Adrenal gland (tissue), 12 donors: ENCODE data around the gene LSAMP. TPM values are rescaled to one million over a fixed set of nuclear protein-coding genes. Genes with fewer than 3 reads are reported as not detected.

Experiments used
- DNase-seq, 7 donors: peaks; one replicate each; pipeline ENCODE4 v3.0.0-alpha.2; 2019 to 2020
- H3K27ac ChIP-seq, 5 donors: fragments of 200-600 bp; sonication (generic) in 4 of 5; 1 replicate in 3 of 5; 2 replicates in 2 of 5; pipeline versions ENCODE4 v1.5.1 to v1.8.0; 2016 to 2020; ENCODE audit warnings: mild to moderate bottlenecking in 1 of 5
- H3K27me3 ChIP-seq: fragments of 200-600 bp; 2 replicates; pipeline ENCODE4 v1.8.0; 2021
- H3K36me3 ChIP-seq, 2 donors: fragments of 200-600 bp; replicated peaks in 1 of 2; 1 replicate in 1 of 2; 2 replicates in 1 of 2; pipeline versions ENCODE4 v1.5.1 to v1.8.0; 2018 to 2022
- H3K4me1 ChIP-seq, 2 donors: fragments of 200-600 bp; replicated peaks in 1 of 2; 1 replicate in 1 of 2; 2 replicates in 1 of 2; pipeline versions ENCODE4 v1.5.1 to v1.8.0; 2018 to 2021
- H3K4me3 ChIP-seq, 4 donors: fragments of 200-600 bp; sonication (generic) in 3 of 4; one replicate each; pipeline ENCODE4 v1.5.1; 2016 to 2018
- H3K9me3 ChIP-seq, 3 donors: fragments of 200-600 bp; sonication (generic) in 1 of 3; replicated peaks in 1 of 3; 1 replicate in 2 of 3; 2 replicates in 1 of 3; pipeline versions ENCODE4 v1.5.1 to v1.8.0; 2016 to 2021
- POLR2A ChIP-seq, 2 donors: fragments of 450-650 bp; IDR thresholded peaks; one replicate each; pipeline ENCODE4 v1.6.1; 2017; ENCODE audit warnings: antibody characterized with exemption in 2 of 2, mild to moderate bottlenecking in 2 of 2, moderate library complexity in 1 of 2
- WGBS, 4 donors: extraction: QIAGEN DNeasy Blood & Tissue Kit in 2 of 4; methylation state at CpG; one replicate each; pipeline versions ENCODE4 v1.1.5 to v1.1.7; 2013 to 2017; 5-methylcytosine and 5-hydroxymethylcytosine counted together
- intact Hi-C, 2 donors: fragments of 100-400 bp; cut with DNase I; formaldehyde crosslinking; loops; one replicate each; pipeline versions ENCODE4 v1.14.1 to v1.15.0; 2022 to 2023
- polyA plus RNA-seq, 3 donors: library from polyadenylated mRNA; stranded (reverse); fragments of 200-250 nt in 2 of 3; fragments of 350-450 nt in 1 of 3; fragmentation: Illumina TruSeq in 1 of 3; extraction: RNeasy Lipid Tissue Mini Kit (QIAGEN cat#74804) in 1 of 3; gene quantifications; one replicate each; pipeline ENCODE4 v1.2.3, GENCODE V29; 2013 to 2014
- total RNA-seq, 9 donors: library from RNA; depleted of rRNA in 4 of 9; stranded (reverse); fragments of >200 nt in 4 of 9; fragments of 120-200 nt in 1 of 9; fragmentation: NEBNext Ultra II Directional in 1 of 9; extraction: Animal tissue kit (Norgen Biotek cat#: 25700) in 1 of 9; gene quantifications; one replicate each; pipeline versions ENCODE4 v1.1.0 to v1.2.4, GENCODE V29; 2013 to 2023
- TF ChIP-seq, protein P1 (sequence below), 6 experiments: fragments of 450-650 bp in 4 of 6; fragments of 200-600 bp in 2 of 6; sonication (generic) in 1 of 6; IDR thresholded peaks; 1 replicate in 5 of 6; 2 replicates in 1 of 6; pipeline versions ENCODE4 v1.5.1 to v1.8.0; 2016 to 2021; ENCODE audit warnings: antibody characterized with exemption in 6 of 6, mild to moderate bottlenecking in 2 of 6, moderate library complexity in 1 of 6
- donor health status: healthy with polysubstance abuse.
- donor health status: Bipolar disorder and iron deficiency.
- donor health status: DM: yes; HTN: yes; CAD: no.
- donor health status: DM: no; HTN: no; CAD: no.
- donor health status: DM: no; HTN: no; CAD: no.
- donor health status: DM: yes; HTN: yes; CAD: no.

Gene LSAMP
- total and polyA plus RNA-seq, 12 donors, result 5.8 to 53.5 (median 24.3) TPM

DNA sequence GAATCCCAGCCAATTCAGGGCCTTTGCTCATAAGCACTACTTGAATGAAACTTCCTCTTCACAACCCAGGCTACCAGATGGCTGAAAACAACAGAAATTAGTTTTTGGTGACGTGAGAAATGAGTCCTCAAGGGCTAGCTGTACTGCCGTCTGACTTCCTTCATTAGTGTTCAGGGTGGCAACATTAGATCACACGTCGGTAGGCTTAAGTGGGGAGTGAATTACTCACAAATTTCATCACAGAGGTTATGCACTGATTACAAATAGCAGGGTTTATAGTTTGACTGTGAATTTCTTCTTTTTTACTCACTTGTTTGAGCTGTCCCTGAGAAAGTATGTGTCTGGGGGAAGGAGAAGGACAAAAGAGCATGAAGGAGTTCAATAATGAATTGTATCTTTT lies 424.8 kb downstream of the LSAMP start:
- Histone ChIP-seq H3K36me3 (no peaks in the 10 kb centered on the region), H3K4me3 (no peak overlapping the region), H3K27me3 (no peaks in the 10 kb centered on the region), H3K9me3 (no peaks in the 10 kb centered on the region), H3K4me1 (no peaks in the 10 kb centered on the region), H3K27ac (no peak overlapping the region)
- intact Hi-C loops, result no loop called here
- no peak for DNase-seq
- WGBS, 4 donors, result 66 to 78% (median 69%) methylated on average over 4 of the region's 4 CpGs
- TF ChIP-seq POLR2A (IDR thresholded peaks at IDR 0.05), result no peak
- TF ChIP-seq, protein P1, sequence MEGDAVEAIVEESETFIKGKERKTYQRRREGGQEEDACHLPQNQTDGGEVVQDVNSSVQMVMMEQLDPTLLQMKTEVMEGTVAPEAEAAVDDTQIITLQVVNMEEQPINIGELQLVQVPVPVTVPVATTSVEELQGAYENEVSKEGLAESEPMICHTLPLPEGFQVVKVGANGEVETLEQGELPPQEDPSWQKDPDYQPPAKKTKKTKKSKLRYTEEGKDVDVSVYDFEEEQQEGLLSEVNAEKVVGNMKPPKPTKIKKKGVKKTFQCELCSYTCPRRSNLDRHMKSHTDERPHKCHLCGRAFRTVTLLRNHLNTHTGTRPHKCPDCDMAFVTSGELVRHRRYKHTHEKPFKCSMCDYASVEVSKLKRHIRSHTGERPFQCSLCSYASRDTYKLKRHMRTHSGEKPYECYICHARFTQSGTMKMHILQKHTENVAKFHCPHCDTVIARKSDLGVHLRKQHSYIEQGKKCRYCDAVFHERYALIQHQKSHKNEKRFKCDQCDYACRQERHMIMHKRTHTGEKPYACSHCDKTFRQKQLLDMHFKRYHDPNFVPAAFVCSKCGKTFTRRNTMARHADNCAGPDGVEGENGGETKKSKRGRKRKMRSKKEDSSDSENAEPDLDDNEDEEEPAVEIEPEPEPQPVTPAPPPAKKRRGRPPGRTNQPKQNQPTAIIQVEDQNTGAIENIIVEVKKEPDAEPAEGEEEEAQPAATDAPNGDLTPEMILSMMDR (IDR thresholded peaks at IDR 0.05), result no peak

DNA sequence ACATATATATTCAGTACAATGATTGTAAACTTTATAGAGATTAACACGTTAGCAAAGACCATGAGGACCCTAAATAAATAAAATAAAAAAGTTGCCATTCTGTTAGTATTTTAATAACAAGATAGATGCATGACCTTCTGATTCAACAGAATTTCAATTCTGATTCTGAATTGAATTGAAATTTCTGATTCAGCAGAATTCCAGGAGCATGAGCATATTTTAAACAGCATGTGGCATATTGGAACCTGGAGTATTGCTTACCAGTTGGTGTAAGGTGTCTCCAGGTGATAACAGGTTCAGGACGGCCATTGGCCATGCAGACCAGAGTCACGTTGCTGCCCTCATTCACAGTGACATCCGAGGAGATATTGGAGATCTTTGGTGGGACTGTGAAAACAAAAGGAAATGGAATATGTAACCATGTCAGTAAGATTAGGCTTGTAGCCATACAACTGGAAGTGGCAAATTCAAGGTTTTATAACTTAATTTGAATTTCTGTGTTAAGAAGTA lies 426.0 kb downstream of the LSAMP start:
- Histone ChIP-seq H3K36me3 (no peaks in the 10 kb centered on the region), H3K27me3 (no peaks in the 10 kb centered on the region), H3K4me1 (no peaks in the 10 kb centered on the region), H3K27ac (no peak overlapping the region), H3K4me3 (no peak overlapping the region), H3K9me3 (no peaks in the 10 kb centered on the region)
- TF ChIP-seq POLR2A (IDR thresholded peaks at IDR 0.05), result no peak
- TF ChIP-seq, protein P1 (IDR thresholded peaks at IDR 0.05), result no peak
- 90 to 96% (median 90%) methylated on average over 4 of the region's 4 CpGs for WGBS, 4 donors
- DNase-seq, result no peak
- intact Hi-C loops, result no loop called here

DNA sequence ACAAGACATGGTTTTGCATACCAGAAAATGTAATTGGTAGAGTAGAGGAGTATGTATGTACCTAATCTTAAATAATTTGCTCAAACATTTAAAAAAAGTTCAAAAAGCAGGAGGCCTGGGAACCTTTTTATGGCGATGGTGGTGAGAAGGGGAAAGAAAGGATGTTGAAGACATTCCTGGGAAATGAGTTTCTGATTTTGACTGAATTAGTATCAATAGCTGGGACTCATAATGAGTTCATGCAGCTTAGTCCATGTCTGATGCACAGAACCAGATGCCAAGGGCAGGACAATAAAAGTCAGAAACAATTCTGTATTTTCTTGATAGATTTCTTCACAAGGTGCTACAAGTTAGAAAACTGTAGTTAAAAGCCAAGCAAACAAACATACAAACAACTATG lies 426.6 kb downstream of the LSAMP start:
- intact Hi-C loops, result no loop called here
- Histone ChIP-seq H3K27ac (no peak overlapping the region), H3K4me3 (no peak overlapping the region), H3K9me3 (no peaks in the 10 kb centered on the region), H3K36me3 (no peaks in the 10 kb centered on the region), H3K4me1 (no peaks in the 10 kb centered on the region), H3K27me3 (no peaks in the 10 kb centered on the region)
- no peak for DNase-seq
- TF ChIP-seq, protein P1 (IDR thresholded peaks at IDR 0.05), result no peak
- TF ChIP-seq POLR2A (IDR thresholded peaks at IDR 0.05), result no peak
- WGBS, 4 donors, result 84 to 100% (median 93%) methylated on average over 1 of the region's 1 CpG

DNA sequence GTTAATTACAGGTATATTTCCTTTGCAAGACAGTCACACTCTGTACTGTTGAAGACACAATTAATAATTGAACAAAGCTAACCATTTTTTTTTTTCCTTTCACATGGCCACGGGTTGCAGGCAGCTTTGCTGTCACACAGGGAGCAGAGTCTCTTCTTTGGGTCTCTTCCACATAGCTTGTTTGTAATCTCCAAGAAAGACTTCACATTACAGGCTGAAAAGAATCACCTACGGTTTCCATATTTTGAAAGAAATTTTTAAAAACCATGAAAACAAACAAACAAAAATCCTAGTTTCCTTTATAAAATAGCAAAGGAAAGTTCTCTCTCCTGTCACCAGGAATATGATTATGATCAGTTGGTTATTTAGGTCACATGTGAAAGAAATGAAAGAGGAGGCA lies 429.4 kb downstream of the LSAMP start:
- H3K9me3 ChIP-seq, result no peaks in the 10 kb centered on the region
- 81 to 93% (median 82%) methylated on average over 2 of the region's 2 CpGs for WGBS, 4 donors
- no peak overlapping the region for H3K4me3 ChIP-seq
- no peak overlapping the region for H3K27ac ChIP-seq
- intact Hi-C loops, result no loop called here
- H3K4me1 ChIP-seq, result no peaks in the 10 kb centered on the region
- TF ChIP-seq, protein P1 (IDR thresholded peaks at IDR 0.05), result no peak
- no peak for TF ChIP-seq POLR2A (IDR thresholded peaks at IDR 0.05)
- no peaks in the 10 kb centered on the region for H3K36me3 ChIP-seq
- no peaks in the 10 kb centered on the region for H3K27me3 ChIP-seq
- DNase-seq, result no peak
